Natural killer cell (primary cell): ENCODE results near the gene MIEN1. TPM values are rescaled to one million over a fixed set of nuclear protein-coding genes. Genes with fewer than 3 reads are reported as not detected.

Source experiments
- ATAC-seq, 3 donors: fragments of 150-1000 bp in 2 of 3; fragments of 200-7000 bp in 1 of 3; cut with Tn5 transposase; 1 replicate in 1 of 3; 2 replicates in 2 of 3; pipeline ENCODE4 v1.10.0; 2021; ENCODE audit warnings: mild to moderate bottlenecking in 2 of 3, moderate library complexity in 2 of 3
- DNase-seq, 2 donors: peaks; one replicate each; pipeline versions ENCODE4 v3.0.0 to v3.0.0-alpha.2; 2013 to 2021; ENCODE audit warnings: mixed read lengths in 1 of 2
- H3K27ac ChIP-seq: one replicate; pipeline ENCODE4 v1.5.1; 2013; ENCODE audit warnings: mild to moderate bottlenecking, low read length
- H3K27me3 ChIP-seq: one replicate; pipeline ENCODE4 v1.6.1; 2013; ENCODE audit warnings: low read length; ENCODE audit not compliant: control insufficient read depth, insufficient read depth
- H3K36me3 ChIP-seq: one replicate; pipeline ENCODE4 v1.6.1; 2013; ENCODE audit warnings: low read length; ENCODE audit not compliant: control insufficient read depth, insufficient read depth
- H3K4me1 ChIP-seq: one replicate; pipeline ENCODE4 v1.6.1; 2013; ENCODE audit warnings: low read length; ENCODE audit not compliant: control insufficient read depth, insufficient read depth
- H3K4me3 ChIP-seq: one replicate; pipeline ENCODE4 v1.5.1; 2013; ENCODE audit warnings: low read length
- H3K9me3 ChIP-seq: one replicate; pipeline ENCODE4 v1.6.1; 2013; ENCODE audit warnings: low read length; ENCODE audit not compliant: control insufficient read depth, insufficient read depth
- H3K27ac Mint-ChIP-seq, 2 donors: one replicate each; pipeline ENCODE4 v1.8.0; 2022; ENCODE audit warnings: mild to moderate bottlenecking in 2 of 2, mixed read lengths in 2 of 2, moderate library complexity in 1 of 2
- H3K27me3 Mint-ChIP-seq, 2 donors: one replicate each; pipeline ENCODE4 v1.8.0; 2022; ENCODE audit warnings: low read depth in 2 of 2, mixed read lengths in 2 of 2
- H3K36me3 Mint-ChIP-seq: one replicate; pipeline ENCODE4 v1.8.0; 2022; ENCODE audit warnings: mixed read lengths
- H3K4me1 Mint-ChIP-seq, 2 donors: one replicate each; pipeline ENCODE4 v1.8.0; 2022; ENCODE audit warnings: mixed read lengths in 2 of 2
- H3K4me3 Mint-ChIP-seq: one replicate; pipeline ENCODE4 v1.8.0; 2022; ENCODE audit warnings: mild to moderate bottlenecking, moderate library complexity, mixed read lengths
- H3K9me3 Mint-ChIP-seq, 2 donors: one replicate each; pipeline ENCODE4 v1.8.0; 2022; ENCODE audit warnings: mixed read lengths in 2 of 2
- CTCF ChIP-seq: fragments of 200-600 bp; IDR thresholded peaks from one replicate; pipeline ENCODE4 v1.8.0; 2022; ENCODE audit warnings: antibody characterized with exemption
- WGBS: methylation state at CpG from one replicate; pipeline ENCODE4 v1.1.7; 2013; ENCODE audit warnings: missing lambda C conversion rate; ENCODE audit not compliant: insufficient coverage; 5-methylcytosine and 5-hydroxymethylcytosine counted together
- intact Hi-C: fragments of 100-400 bp; cut with micrococcal nuclease; formaldehyde crosslinking; loops from one replicate; pipeline ENCODE4 v1.14.2; 2022
- total RNA-seq, 4 donors: library from RNA; stranded (reverse); fragments of 120-200 nt in 1 of 4; gene quantifications; one replicate each; pipeline versions ENCODE4 v1.2.3 to v1.2.4, GENCODE V29; 2013 to 2022

The MIEN1 gene
- total RNA-seq, 3 donors from 2014 or later (not counting 1 experiment from before 2014, with no cell fraction given): 48.8 to 55.2 (median 51.6) TPM

DNA sequence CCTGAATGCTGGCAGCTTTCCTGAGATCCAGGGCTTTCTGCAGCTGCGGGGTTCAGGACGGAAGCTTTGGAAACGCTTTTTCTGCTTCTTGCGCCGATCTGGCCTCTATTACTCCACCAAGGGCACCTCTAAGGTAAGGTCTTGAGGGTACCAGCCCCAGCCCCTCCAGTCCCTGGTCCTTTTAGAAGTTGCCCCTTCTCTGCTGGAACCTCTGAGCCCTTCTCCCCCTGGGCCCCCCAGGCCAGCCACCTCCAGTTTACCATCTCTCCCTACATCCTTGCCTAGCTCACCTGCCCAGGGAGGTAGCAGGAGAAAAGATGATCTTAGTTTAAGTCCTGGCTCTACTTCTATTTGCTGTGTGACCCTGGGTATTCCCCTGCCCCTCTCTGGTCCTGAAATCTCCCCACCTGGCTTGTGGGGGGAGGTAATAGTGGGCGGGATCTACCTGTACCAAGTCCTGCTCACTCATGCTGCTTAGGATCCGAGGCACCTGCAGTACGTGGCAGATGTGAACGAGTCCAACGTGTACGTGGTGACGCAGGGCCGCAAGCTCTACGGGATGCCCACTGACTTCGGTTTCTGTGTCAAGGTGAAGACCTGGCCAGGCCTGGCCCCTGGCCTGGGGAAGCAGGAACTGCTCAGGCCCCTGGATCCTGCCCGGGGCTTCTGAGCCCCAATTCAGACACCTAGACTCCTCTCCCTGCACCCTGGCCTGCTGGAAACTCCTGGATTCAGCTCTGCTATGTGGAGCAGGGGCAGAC, 13.9 kb upstream of the MIEN1 start:
- Mint-ChIP-seq H3K27ac (no peak overlapping the region), H3K27me3 (peaks cover 0 to 13% of the 10 kb centered on the region in 2 donors), H3K4me3 (no peak overlapping the region), H3K9me3 (no peaks in the 10 kb centered on the region), H3K36me3 (no peaks in the 10 kb centered on the region), H3K4me1 (peaks cover 0 to 9% of the 10 kb centered on the region in 2 donors)
- intact Hi-C loops: no loop called here
- Histone ChIP-seq H3K36me3 (no peaks in the 10 kb centered on the region), H3K27ac (no peak overlapping the region), H3K27me3 (peaks cover 7% of the 10 kb centered on the region), H3K4me1 (peaks cover 5% of the 10 kb centered on the region), H3K4me3 (no peak overlapping the region), H3K9me3 (no peaks in the 10 kb centered on the region)
- no peak for TF ChIP-seq CTCF
- ATAC-seq (no peak), DNase-seq (no peak)
- WGBS: 90% methylated on average over 16 of the region's 16 CpGs

GRCh38 chr17:39742856-39743436, 12.6 kb upstream of the MIEN1 start:
- WGBS: 89% methylated on average over 21 of the region's 21 CpGs
- Histone ChIP-seq H3K36me3 (no peaks in the 10 kb centered on the region), H3K27me3 (peaks cover 15% of the 10 kb centered on the region), H3K9me3 (no peaks in the 10 kb centered on the region), H3K4me3 (no peak overlapping the region), H3K4me1 (peaks cover 17% of the 10 kb centered on the region), H3K27ac (no peak overlapping the region)
- Mint-ChIP-seq H3K9me3 (no peaks in the 10 kb centered on the region), H3K36me3 (no peaks in the 10 kb centered on the region), H3K27me3 (peaks cover 8 to 21% of the 10 kb centered on the region in 2 donors), H3K4me1 (peaks cover 6 to 20% of the 10 kb centered on the region in 2 donors), H3K27ac (no peak overlapping the region), H3K4me3 (no peak overlapping the region)
- intact Hi-C loops: no loop called here
- ATAC-seq (no peak), DNase-seq (no peak)
- no peak for TF ChIP-seq CTCF

GRCh38 chr17:39742126-39742855, 12.0 kb upstream of the MIEN1 start:
- TF ChIP-seq CTCF: no peak
- Histone ChIP-seq H3K36me3 (no peaks in the 10 kb centered on the region), H3K9me3 (no peaks in the 10 kb centered on the region), H3K4me1 (peaks cover 22% of the 10 kb centered on the region), H3K4me3 (no peak overlapping the region), H3K27me3 (peaks cover 21% of the 10 kb centered on the region), H3K27ac (no peak overlapping the region)
- no peak overlapping the region for H3K27ac Mint-ChIP-seq
- ATAC-seq (no peak), DNase-seq (no peak)
- peaks cover 6 to 20% of the 10 kb centered on the region in 2 donors for H3K4me1 Mint-ChIP-seq
- 91% methylated on average over 18 of the region's 18 CpGs for WGBS
- H3K27me3 Mint-ChIP-seq: peaks cover 8 to 23% of the 10 kb centered on the region in 2 donors
- intact Hi-C loops: no loop called here
- no peak overlapping the region for H3K4me3 Mint-ChIP-seq
- H3K9me3 Mint-ChIP-seq: no peaks in the 10 kb centered on the region
- no peaks in the 10 kb centered on the region for H3K36me3 Mint-ChIP-seq
